Endodermal cell (in vitro differentiated cells): Measurements from ENCODE around the gene DYNC2LI1. TPM values are rescaled to one million over a fixed set of nuclear protein-coding genes. Genes with fewer than 3 reads are reported as not detected.

Experiments used
- DNase-seq: peaks from one replicate; pipeline ENCODE4 v3.0.0-alpha.2; 2017
- H3K27ac ChIP-seq: 2 replicates; pipeline ENCODE4 v1.5.1; 2013; ENCODE audit warnings: mild to moderate bottlenecking, low read depth, low read length, moderate library complexity
- H3K27me3 ChIP-seq: 2 replicates; pipeline ENCODE4 v1.6.1; 2013; ENCODE audit warnings: mild to moderate bottlenecking, low read length, moderate library complexity; ENCODE audit not compliant: insufficient read depth, control insufficient read depth, poor library complexity, severe bottlenecking
- H3K36me3 ChIP-seq: 2 replicates; pipeline ENCODE4 v1.7.0; 2013; ENCODE audit warnings: mild to moderate bottlenecking, low read length, moderate library complexity; ENCODE audit not compliant: control insufficient read depth, insufficient read depth
- H3K4me1 ChIP-seq: one replicate; pipeline ENCODE4 v1.7.0; 2013; ENCODE audit warnings: low read length; ENCODE audit not compliant: control insufficient read depth, insufficient read depth
- H3K4me3 ChIP-seq: 2 replicates; pipeline ENCODE4 v1.5.1; 2013; ENCODE audit warnings: mild to moderate bottlenecking, low read length, moderate library complexity
- H3K9ac ChIP-seq: 2 replicates; pipeline ENCODE4 v1.6.1; 2013; ENCODE audit warnings: mild to moderate bottlenecking, low read length, moderate library complexity; ENCODE audit not compliant: poor library complexity, severe bottlenecking; ENCODE audit errors: extremely low read depth
- H3K9me3 ChIP-seq: 2 replicates; pipeline ENCODE4 v1.6.1; 2013; ENCODE audit warnings: mild to moderate bottlenecking, low read length, moderate library complexity; ENCODE audit not compliant: control insufficient read depth
- H3K27ac Mint-ChIP-seq: 2 replicates; pipeline ENCODE4 v1.8.0; 2020; ENCODE audit warnings: mixed read lengths
- H3K27me3 Mint-ChIP-seq: 2 replicates; pipeline ENCODE4 v1.8.0; 2021; ENCODE audit warnings: mild to moderate bottlenecking, mixed read lengths; ENCODE audit not compliant: insufficient read depth
- H3K36me3 Mint-ChIP-seq: 2 replicates; pipeline ENCODE4 v1.8.0; 2020; ENCODE audit warnings: low read depth, mixed read lengths
- H3K4me1 Mint-ChIP-seq: 2 replicates; pipeline ENCODE4 v1.8.0; 2020; ENCODE audit warnings: mixed read lengths
- H3K4me3 Mint-ChIP-seq: 2 replicates; pipeline ENCODE4 v1.8.0; 2020; ENCODE audit warnings: mild to moderate bottlenecking, moderate library complexity, mixed read lengths
- H3K9me3 Mint-ChIP-seq: 2 replicates; pipeline ENCODE4 v1.8.0; 2020; ENCODE audit warnings: mild to moderate bottlenecking, mixed read lengths
- WGBS, 2 experiments: methylation state at CpG; one replicate each; pipeline versions ENCODE4 v1.1.5 to v1.1.7; 2013; ENCODE audit warnings: missing lambda C conversion rate in 2 of 2, mixed read lengths in 1 of 2; ENCODE audit not compliant: insufficient coverage in 1 of 2, insufficient read length in 1 of 2; 5-methylcytosine and 5-hydroxymethylcytosine counted together
- total RNA-seq, 2 donors: library from RNA; stranded (reverse); fragmentation: NEBNext Ultra II Directional in 1 of 2; extraction: Animal tissue kit (Norgen Biotek cat#: 25700) in 1 of 2; gene quantifications; 2 replicates in 1 of 2; 3 replicates in 1 of 2; pipeline ENCODE4 v1.2.1, GENCODE V29; 2021
- TF ChIP-seq, protein P1 (sequence below): fragments of 200-600 bp; sonication (generic); conservative IDR thresholded peaks from 2 replicates; pipeline ENCODE4 v1.5.0; 2021; ENCODE audit warnings: antibody characterized with exemption, mild to moderate bottlenecking

Gene DYNC2LI1
- total RNA-seq, 2 donors from 2014 or later = 17.1 to 39.7 TPM

DNA sequence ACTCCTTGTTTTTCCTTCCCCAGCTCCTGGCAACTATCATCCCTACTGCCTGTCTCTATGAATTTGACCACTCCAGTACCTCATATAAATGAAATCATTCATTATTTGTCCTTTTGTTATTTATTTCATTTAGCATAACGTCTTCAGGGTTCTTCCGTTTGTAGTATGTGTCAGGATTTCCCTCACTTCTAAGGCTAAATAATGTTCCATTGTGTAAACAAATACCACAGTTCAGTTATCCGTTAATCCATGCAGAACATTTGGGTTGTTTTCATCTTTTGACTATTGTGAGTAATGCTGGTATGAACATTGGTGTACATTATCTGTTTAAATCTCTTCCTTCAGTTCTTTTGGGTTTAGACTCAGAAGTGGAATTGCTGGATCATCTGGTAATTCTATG is 18.8 kb downstream of the DYNC2LI1 start:
- Histone ChIP-seq H3K9ac (no peak overlapping the region), H3K36me3 (peaks cover 19% of the 10 kb centered on the region), H3K4me3 (no peak overlapping the region), H3K27me3 (no peaks in the 10 kb centered on the region), H3K4me1 (no peaks in the 10 kb centered on the region), H3K9me3 (no peaks in the 10 kb centered on the region), H3K27ac (no peak overlapping the region)
- no peak for DNase-seq
- Mint-ChIP-seq H3K27me3 (no peaks in the 10 kb centered on the region), H3K27ac (no peak overlapping the region), H3K4me1 (no peaks in the 10 kb centered on the region), H3K4me3 (no peak overlapping the region), H3K9me3 (no peaks in the 10 kb centered on the region), H3K36me3 (peaks cover 6% of the 10 kb centered on the region)
- 86 to 90% methylated on average over 3 of the region's 3 CpGs for WGBS, 2 experiments
- TF ChIP-seq, protein P1, sequence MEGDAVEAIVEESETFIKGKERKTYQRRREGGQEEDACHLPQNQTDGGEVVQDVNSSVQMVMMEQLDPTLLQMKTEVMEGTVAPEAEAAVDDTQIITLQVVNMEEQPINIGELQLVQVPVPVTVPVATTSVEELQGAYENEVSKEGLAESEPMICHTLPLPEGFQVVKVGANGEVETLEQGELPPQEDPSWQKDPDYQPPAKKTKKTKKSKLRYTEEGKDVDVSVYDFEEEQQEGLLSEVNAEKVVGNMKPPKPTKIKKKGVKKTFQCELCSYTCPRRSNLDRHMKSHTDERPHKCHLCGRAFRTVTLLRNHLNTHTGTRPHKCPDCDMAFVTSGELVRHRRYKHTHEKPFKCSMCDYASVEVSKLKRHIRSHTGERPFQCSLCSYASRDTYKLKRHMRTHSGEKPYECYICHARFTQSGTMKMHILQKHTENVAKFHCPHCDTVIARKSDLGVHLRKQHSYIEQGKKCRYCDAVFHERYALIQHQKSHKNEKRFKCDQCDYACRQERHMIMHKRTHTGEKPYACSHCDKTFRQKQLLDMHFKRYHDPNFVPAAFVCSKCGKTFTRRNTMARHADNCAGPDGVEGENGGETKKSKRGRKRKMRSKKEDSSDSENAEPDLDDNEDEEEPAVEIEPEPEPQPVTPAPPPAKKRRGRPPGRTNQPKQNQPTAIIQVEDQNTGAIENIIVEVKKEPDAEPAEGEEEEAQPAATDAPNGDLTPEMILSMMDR = no peak

DNA sequence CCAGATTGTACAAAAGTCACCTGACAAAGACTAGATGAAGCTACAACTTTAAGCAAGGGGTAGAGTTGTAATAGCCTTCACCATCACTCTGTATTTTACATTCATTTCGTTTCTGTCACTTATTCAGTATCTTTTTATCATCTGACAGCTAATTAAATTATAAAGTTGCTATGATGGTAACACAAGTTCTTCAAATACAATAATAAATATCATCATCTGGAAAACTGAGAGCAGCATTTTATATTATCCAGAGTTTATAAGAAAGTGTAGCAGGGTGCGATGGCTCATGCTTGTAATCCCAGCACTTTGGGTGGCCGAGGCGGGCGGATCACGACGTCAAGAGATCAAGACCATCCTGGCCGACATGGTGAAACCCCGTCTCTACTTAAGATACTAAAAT is 21.1 kb downstream of the DYNC2LI1 start:
- DNase-seq = no peak
- H3K36me3 Mint-ChIP-seq = peaks cover 6% of the 10 kb centered on the region

DNA sequence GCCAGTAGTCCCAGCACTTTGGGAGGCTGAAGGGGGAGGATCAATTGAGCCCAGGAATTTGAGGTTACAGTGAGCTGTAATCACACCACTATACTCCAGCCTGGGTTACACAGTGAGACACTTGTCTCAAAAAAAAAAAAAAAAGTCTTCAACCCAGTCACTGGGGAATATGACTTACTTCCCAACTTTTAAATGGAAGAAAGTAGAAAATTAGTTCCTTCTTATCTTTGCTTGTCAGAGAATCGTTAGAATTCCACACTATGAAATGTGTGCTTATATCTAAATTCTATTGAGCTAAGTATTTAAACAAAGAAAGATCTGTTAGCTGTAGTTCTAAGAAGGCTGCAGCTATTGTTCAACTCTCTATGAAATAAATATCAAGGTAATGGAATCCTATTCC is 22.4 kb downstream of the DYNC2LI1 start:
- no peak overlapping the region for H3K4me3 ChIP-seq
- Mint-ChIP-seq H3K27me3 (no peaks in the 10 kb centered on the region), H3K27ac (no peak overlapping the region), H3K4me1 (no peaks in the 10 kb centered on the region), H3K9me3 (no peaks in the 10 kb centered on the region), H3K36me3 (peaks cover 4% of the 10 kb centered on the region), H3K4me3 (no peak overlapping the region)
- H3K36me3 ChIP-seq = peaks cover 14% of the 10 kb centered on the region
- H3K27me3 ChIP-seq = no peaks in the 10 kb centered on the region
- H3K4me1 ChIP-seq = no peaks in the 10 kb centered on the region
- DNase-seq = no peak
- H3K9ac ChIP-seq = no peak overlapping the region
- 67 to 80% methylated on average over 1 of the region's 1 CpG for WGBS, 2 experiments
- H3K27ac ChIP-seq = no peak overlapping the region
- no peaks in the 10 kb centered on the region for H3K9me3 ChIP-seq
- TF ChIP-seq, protein P1 = no peak

More for the DNA sequence above, 21.1 kb downstream of the DYNC2LI1 start:
- H3K4me1 Mint-ChIP-seq = no peaks in the 10 kb centered on the region
- TF ChIP-seq, protein P1 = no peak
- H3K4me1 ChIP-seq = no peaks in the 10 kb centered on the region
- H3K9me3 ChIP-seq = no peaks in the 10 kb centered on the region
- no peak overlapping the region for H3K27ac Mint-ChIP-seq
- 97 to 100% methylated on average over 3 to 8 of the region's 9 CpGs for WGBS, 2 experiments
- H3K4me3 Mint-ChIP-seq = no peak overlapping the region
- no peaks in the 10 kb centered on the region for H3K9me3 Mint-ChIP-seq
- peaks cover 14% of the 10 kb centered on the region for H3K36me3 ChIP-seq
- H3K27ac ChIP-seq = no peak overlapping the region
- H3K9ac ChIP-seq = no peak overlapping the region
- H3K4me3 ChIP-seq = no peak overlapping the region
- H3K27me3 Mint-ChIP-seq = no peaks in the 10 kb centered on the region
- H3K27me3 ChIP-seq = no peaks in the 10 kb centered on the region
